ENCODE data around the gene RAB4B.
"Not testable (repeated sequence)": the region's sequence is repeated elsewhere in the genome, so short reads cannot be mapped to it uniquely, and the experiment has no call there.

Gene RAB4B

GRCh38 chr19:40762754-40763470, 15.1 kb upstream of the RAB4B start:
- TF ChIP-seq CTCF (IDR thresholded peaks at IDR 0.05; ENCODE audit: low read length, missing control alignments), result no peak
- DNase-seq (ENCODE audit: low read depth), result no peak
- H3K4me3 ChIP-seq (replicated peaks; ENCODE audit: low read depth, low read length), result no peak overlapping the region

GRCh38 chr19:40763526-40763925, 14.5 kb upstream of the RAB4B start:
- no peak for DNase-seq (ENCODE audit: low read depth)
- H3K4me3 ChIP-seq (replicated peaks; ENCODE audit: low read depth, low read length), result no peak overlapping the region
- TF ChIP-seq CTCF (IDR thresholded peaks at IDR 0.05; ENCODE audit: low read length, missing control alignments), result no peak

- DNase-seq (ENCODE audit: low read depth), result no peak
- TF ChIP-seq CTCF (IDR thresholded peaks at IDR 0.05; ENCODE audit: low read length, missing control alignments), result no peak
- H3K4me3 ChIP-seq (replicated peaks; ENCODE audit: low read depth, low read length), result no peak overlapping the region
These were observed 14.1 kb upstream of the RAB4B start for GRCh38 chr19:40763963-40764362.

- not testable (repeated sequence) for DNase-seq (ENCODE audit: low read depth); H3K4me3 ChIP-seq (replicated peaks; ENCODE audit: low read depth, low read length)
These were observed 11.7 kb upstream of the RAB4B start for GRCh38 chr19:40766385-40766784.

GRCh38 chr19:40768869-40769268, 9.2 kb upstream of the RAB4B start:
- H3K4me3 ChIP-seq (replicated peaks; ENCODE audit: low read depth, low read length), result no peak overlapping the region
- no peak for DNase-seq (ENCODE audit: low read depth)
- no peak for TF ChIP-seq CTCF (IDR thresholded peaks at IDR 0.05; ENCODE audit: low read length, missing control alignments)

GRCh38 chr19:40771101-40771862, 6.8 kb upstream of the RAB4B start:
- H3K4me3 ChIP-seq (replicated peaks; ENCODE audit: low read depth, low read length); DNase-seq (ENCODE audit: low read depth): not testable (repeated sequence)

GRCh38 chr19:40774916-40775631, 3.0 kb upstream of the RAB4B start, which contains the start of gene MIA:
MIA (plus strand) TSS chr19:40775521; CDS start chr19:40775543, 22 bp downstream.
- H3K4me3 ChIP-seq (replicated peaks; ENCODE audit: low read depth, low read length), result no peak within 1 kb of the TSS
- TF ChIP-seq CTCF (IDR thresholded peaks at IDR 0.05; ENCODE audit: low read length, missing control alignments), result no peak
- no peak for DNase-seq (ENCODE audit: low read depth)
